ENCODE data around the gene BAAT. TPM values are rescaled to one million over a fixed set of nuclear protein-coding genes. Genes with fewer than 3 reads are reported as not detected.

BAAT gene
- total RNA-seq, 1 experiment from 2014 or later, result 0.17 TPM

- CTCF ChIA-PET, result no interaction called here
- DNase-seq (ENCODE audit: low spot score) (no peak), ATAC-seq (no peak)
- Mint-ChIP-seq H3K27ac (no peak overlapping the region), H3K4me3 (no peak overlapping the region), H3K9me3 (peaks cover 8% of the 10 kb centered on the region), H3K27me3 (ENCODE audit: low read depth) (no peaks in the 10 kb centered on the region), H3K4me1 (no peaks in the 10 kb centered on the region), H3K36me3 (no peaks in the 10 kb centered on the region; the same call in 1 of the 2 replicates)
- POLR2A ChIA-PET, result no interaction called here
- TF ChIP-seq ZMAT4 (CRISPR knock-in tag; IDR thresholded peaks at IDR 0.05) (no peak), ATF3 (CRISPR knock-in tag; conservative IDR thresholded peaks at IDR 0.05) (no peak), ARID4B (CRISPR knock-in tag; IDR thresholded peaks at IDR 0.05; ENCODE audit: borderline replicate concordance) (no peak), ZNF219 (CRISPR knock-in tag; IDR thresholded peaks at IDR 0.05; ENCODE audit: borderline replicate concordance) (no peak), EMX1 (CRISPR knock-in tag; IDR thresholded peaks at IDR 0.05) (no peak), E2F1 (CRISPR knock-in tag; IDR thresholded peaks at IDR 0.05) (no peak), IRF1 (CRISPR knock-in tag; IDR thresholded peaks at IDR 0.05) (no peak), AFF4 (CRISPR knock-in tag; IDR thresholded peaks at IDR 0.05; ENCODE audit: borderline replicate concordance) (no peak), ATF1 (CRISPR knock-in tag; IDR thresholded peaks at IDR 0.05) (no peak)
Measured at GRCh38 chr9:101353683-101354082, 31.1 kb downstream of the BAAT start.

GRCh38 chr9:101352892-101353463 is 31.8 kb downstream of the BAAT start:
- Mint-ChIP-seq H3K4me1 (no peaks in the 10 kb centered on the region), H3K36me3 (no peaks in the 10 kb centered on the region; the same call in 1 of the 2 replicates), H3K4me3 (no peak overlapping the region), H3K27me3 (ENCODE audit: low read depth) (no peaks in the 10 kb centered on the region), H3K27ac (no peak overlapping the region), H3K9me3 (peaks cover 8% of the 10 kb centered on the region)
- no peak for ATAC-seq
- no peak for DNase-seq (ENCODE audit: low spot score)
- ChIA-PET POLR2A (no interaction called here), CTCF (interaction anchor here (1.1 to 1.6 kb wide), 2 partner anchors 36 to 752 kb away, joined by 5 to 6 read pairs; no protein-coding TSS in a partner anchor)
- no peak for TF ChIP-seq ZNF317 (CRISPR knock-in tag; IDR thresholded peaks at IDR 0.05; ENCODE audit: borderline replicate concordance, low read depth)
- TF ChIP-seq JUN (CRISPR knock-in tag; IDR thresholded peaks at IDR 0.05), result no peak
- TF ChIP-seq CDX4 (CRISPR knock-in tag; IDR thresholded peaks at IDR 0.05; ENCODE audit: borderline replicate concordance), result no peak
- no peak for TF ChIP-seq ZNF138 (CRISPR knock-in tag; conservative IDR thresholded peaks at IDR 0.05)
- no peak for TF ChIP-seq ATF1 (CRISPR knock-in tag; IDR thresholded peaks at IDR 0.05)
- no peak for TF ChIP-seq HMGXB4 (CRISPR knock-in tag; IDR thresholded peaks at IDR 0.05)

Data from WTC11 (cell line).